ENCODE measurements around the gene XPC. TPM values are rescaled to one million over a fixed set of nuclear protein-coding genes. Genes with fewer than 3 reads are reported as not detected.
A peak's percentile ranks its signal among the peaks of the same experiment; 100 is the strongest.

The XPC gene
- total RNA-seq, 1 donor from 2014 or later: 40.1 TPM

DNA sequence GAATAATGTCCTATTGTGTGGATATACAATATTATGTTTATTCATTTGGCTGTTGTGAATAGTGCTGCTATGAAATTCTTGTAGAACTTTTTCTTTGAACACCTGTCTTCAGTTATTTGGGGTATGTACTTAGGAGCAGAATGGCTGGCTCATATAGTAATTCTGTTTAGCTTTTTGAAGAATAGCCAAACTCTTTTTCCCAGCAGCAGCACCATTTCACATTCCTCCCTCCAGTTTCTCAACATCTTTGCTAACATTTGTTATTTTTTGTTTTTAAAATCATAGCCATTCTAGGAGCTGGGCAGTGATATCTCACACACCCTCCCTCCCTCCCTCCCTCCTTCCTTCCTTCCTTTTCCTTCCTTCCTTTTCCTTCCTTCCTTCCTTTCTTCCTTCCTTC, 40.0 kb upstream of the XPC start:
- H3K4me1 Mint-ChIP-seq (ENCODE audit: low read depth): no peaks in the 10 kb centered on the region
- H3K27me3 Mint-ChIP-seq: no peaks in the 10 kb centered on the region
- peaks cover 25% of the 10 kb centered on the region for H3K9me3 Mint-ChIP-seq (ENCODE audit: low read depth)
- TF ChIP-seq, protein P1, sequence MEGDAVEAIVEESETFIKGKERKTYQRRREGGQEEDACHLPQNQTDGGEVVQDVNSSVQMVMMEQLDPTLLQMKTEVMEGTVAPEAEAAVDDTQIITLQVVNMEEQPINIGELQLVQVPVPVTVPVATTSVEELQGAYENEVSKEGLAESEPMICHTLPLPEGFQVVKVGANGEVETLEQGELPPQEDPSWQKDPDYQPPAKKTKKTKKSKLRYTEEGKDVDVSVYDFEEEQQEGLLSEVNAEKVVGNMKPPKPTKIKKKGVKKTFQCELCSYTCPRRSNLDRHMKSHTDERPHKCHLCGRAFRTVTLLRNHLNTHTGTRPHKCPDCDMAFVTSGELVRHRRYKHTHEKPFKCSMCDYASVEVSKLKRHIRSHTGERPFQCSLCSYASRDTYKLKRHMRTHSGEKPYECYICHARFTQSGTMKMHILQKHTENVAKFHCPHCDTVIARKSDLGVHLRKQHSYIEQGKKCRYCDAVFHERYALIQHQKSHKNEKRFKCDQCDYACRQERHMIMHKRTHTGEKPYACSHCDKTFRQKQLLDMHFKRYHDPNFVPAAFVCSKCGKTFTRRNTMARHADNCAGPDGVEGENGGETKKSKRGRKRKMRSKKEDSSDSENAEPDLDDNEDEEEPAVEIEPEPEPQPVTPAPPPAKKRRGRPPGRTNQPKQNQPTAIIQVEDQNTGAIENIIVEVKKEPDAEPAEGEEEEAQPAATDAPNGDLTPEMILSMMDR (IDR thresholded peaks at IDR 0.05; ENCODE audit: unreplicated experiment): no peak
- no peak overlapping the region for H3K27ac Mint-ChIP-seq
- DNase-seq (ENCODE audit: low spot score, unreplicated experiment): no peak
- no peaks in the 10 kb centered on the region for H3K36me3 Mint-ChIP-seq (ENCODE audit: insufficient read depth)
- no peak overlapping the region for H3K4me3 Mint-ChIP-seq (ENCODE audit: low read depth)

DNA sequence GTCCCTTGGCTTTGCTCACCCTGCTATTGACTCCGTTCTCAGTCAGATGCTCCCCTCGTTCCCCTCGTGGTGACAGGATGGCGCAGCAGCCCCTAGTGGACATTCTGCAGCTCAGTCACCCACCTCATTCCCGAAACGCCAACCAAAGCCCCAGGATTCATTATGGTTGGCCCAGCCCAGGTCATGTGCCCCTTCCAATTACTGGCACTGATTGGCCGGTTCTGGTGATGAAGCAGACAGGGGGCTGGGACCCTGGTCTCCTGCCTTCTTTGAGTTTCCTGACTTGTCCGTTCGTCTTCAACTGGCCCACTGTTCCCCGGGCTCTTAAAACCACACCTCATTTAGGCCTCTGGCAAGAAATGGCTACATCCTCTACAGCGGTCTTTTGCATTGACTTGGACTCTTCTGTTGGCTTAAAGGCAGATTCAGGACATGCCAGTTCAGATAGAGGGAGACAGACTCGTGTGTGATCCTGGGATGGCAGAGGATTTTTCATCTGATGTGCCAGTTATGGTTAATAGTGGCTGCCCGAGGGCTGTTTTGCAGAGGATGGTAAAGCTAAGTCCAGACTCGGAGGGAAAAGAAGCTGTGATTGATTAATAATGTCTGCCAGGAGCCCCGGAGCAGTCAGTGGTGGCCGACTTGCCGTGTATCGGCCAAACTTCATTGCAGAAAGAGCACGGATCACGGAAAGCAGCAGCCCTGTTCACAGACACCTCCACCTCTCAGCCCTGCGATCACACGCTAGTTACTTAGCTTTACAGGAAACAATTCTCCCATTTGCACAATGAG, 38.1 kb upstream of the XPC start:
- peak; percentile 33 for DNase-seq (ENCODE audit: low spot score, unreplicated experiment)
- peak overlapping the region; percentile 76 for H3K4me3 Mint-ChIP-seq (ENCODE audit: low read depth)
- peak overlapping the region; percentile 92 for H3K27ac Mint-ChIP-seq
- no peaks in the 10 kb centered on the region for H3K4me1 Mint-ChIP-seq (ENCODE audit: low read depth)
- H3K27me3 Mint-ChIP-seq: no peaks in the 10 kb centered on the region
- TF ChIP-seq, protein P1 (IDR thresholded peaks at IDR 0.05; ENCODE audit: unreplicated experiment): peak; percentile 58
- no peaks in the 10 kb centered on the region for H3K36me3 Mint-ChIP-seq (ENCODE audit: insufficient read depth)
- peaks cover 18% of the 10 kb centered on the region for H3K9me3 Mint-ChIP-seq (ENCODE audit: low read depth)

DNA sequence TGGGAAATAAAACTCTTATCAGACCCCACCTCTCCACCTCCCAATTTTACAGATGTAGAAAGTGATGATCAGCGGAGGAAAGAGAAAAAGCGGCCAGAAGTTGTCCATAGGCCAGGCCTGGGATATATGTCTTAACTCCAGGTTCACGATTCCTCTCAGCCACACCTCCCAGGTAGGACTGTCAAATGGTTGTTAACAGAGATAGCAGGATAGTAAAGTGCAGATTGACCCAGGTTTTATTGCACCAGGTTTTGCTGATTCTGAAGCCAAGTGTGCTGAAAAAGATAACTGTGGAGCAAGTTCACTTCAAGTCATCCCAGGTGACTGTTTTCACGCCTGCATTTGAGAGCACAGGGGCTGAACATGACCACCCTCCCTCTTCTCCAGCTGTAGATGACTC, 36.4 kb upstream of the XPC start:
- Mint-ChIP-seq H3K9me3 (ENCODE audit: low read depth) (peaks cover 3% of the 10 kb centered on the region), H3K27me3 (no peaks in the 10 kb centered on the region), H3K36me3 (ENCODE audit: insufficient read depth) (no peaks in the 10 kb centered on the region), H3K27ac (no peak overlapping the region), H3K4me3 (ENCODE audit: low read depth) (no peak overlapping the region), H3K4me1 (ENCODE audit: low read depth) (no peaks in the 10 kb centered on the region)
- DNase-seq (ENCODE audit: low spot score, unreplicated experiment): no peak
- TF ChIP-seq, protein P1 (IDR thresholded peaks at IDR 0.05; ENCODE audit: unreplicated experiment): no peak

DNA sequence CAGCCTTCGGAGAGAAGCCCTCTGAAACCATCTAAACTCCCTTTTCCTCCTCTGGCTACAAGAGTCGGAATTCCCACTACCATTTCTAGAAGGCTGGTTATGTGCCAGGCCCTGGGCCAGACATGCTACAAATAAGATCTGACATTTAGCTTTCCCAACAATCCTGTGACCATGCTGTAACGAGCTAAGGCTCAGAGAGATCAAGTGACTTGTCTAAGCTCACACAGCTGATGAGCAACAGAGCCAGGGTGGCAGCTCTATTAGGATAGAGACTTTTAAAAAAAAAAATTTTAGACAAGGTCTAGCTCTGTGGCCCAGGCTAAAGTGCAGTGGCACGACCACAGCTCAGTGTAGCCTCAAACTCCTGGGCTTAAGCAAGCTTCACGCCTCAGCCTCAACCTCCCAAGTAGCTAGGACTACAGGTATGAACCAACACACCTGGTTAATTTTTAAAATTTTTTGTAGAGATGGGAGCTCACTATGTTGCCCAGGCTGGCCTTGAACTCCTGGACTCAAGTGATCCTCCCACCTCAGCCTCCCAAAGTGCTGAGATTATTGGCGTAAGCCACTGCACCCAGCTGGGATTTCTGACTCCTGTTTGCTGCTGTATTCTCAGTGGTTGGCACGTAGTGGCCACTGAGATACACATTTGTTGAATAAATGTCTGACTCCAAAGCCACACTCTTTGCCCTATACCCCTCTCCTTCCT, 34.8 kb upstream of the XPC start:
- Mint-ChIP-seq H3K4me1 (ENCODE audit: low read depth) (peaks cover 3% of the 10 kb centered on the region), H3K36me3 (ENCODE audit: insufficient read depth) (no peaks in the 10 kb centered on the region), H3K27ac (no peak overlapping the region), H3K9me3 (ENCODE audit: low read depth) (no peaks in the 10 kb centered on the region), H3K27me3 (no peaks in the 10 kb centered on the region), H3K4me3 (ENCODE audit: low read depth) (no peak overlapping the region)
- no peak for DNase-seq (ENCODE audit: low spot score, unreplicated experiment)
- TF ChIP-seq, protein P1 (IDR thresholded peaks at IDR 0.05; ENCODE audit: unreplicated experiment): no peak

DNA sequence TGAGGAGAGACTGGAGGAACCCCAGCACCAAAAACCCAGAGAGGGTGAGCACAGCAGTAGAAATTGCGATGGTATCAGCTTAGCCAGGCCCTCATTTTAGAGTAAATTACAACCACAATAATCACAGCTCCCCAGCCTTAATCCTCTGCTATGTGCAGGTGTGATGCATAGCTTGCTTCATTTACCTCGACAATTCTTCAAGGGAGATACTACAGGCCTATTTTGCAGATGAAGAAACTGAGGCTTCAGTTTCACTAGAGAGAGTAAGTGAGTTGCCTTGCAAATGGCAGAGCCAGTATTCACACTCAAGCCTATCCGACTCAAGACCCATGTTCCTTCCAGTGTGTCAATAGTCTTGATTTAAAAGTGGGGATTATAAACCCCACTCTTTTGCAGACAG, 33.6 kb upstream of the XPC start:
- no peak overlapping the region for H3K27ac Mint-ChIP-seq
- DNase-seq (ENCODE audit: low spot score, unreplicated experiment): no peak
- H3K4me3 Mint-ChIP-seq (ENCODE audit: low read depth): no peak overlapping the region
- H3K4me1 Mint-ChIP-seq (ENCODE audit: low read depth): peaks cover 3% of the 10 kb centered on the region
- no peaks in the 10 kb centered on the region for H3K36me3 Mint-ChIP-seq (ENCODE audit: insufficient read depth)
- TF ChIP-seq, protein P1 (IDR thresholded peaks at IDR 0.05; ENCODE audit: unreplicated experiment): no peak
- H3K27me3 Mint-ChIP-seq: no peaks in the 10 kb centered on the region
- H3K9me3 Mint-ChIP-seq (ENCODE audit: low read depth): no peaks in the 10 kb centered on the region

All from progenitor cell of endocrine pancreas (in vitro differentiated cells).